ENCODE measurements around the gene RTP1.

GRCh38 chr3:187208159-187208558 is 10.9 kb downstream of the RTP1 start:
- TF ChIP-seq TARDBP (IDR thresholded peaks at IDR 0.05): no peak
- TF ChIP-seq ARNT (IDR thresholded peaks at IDR 0.05): no peak
- TF ChIP-seq FOXK2 (IDR thresholded peaks at IDR 0.05): no peak
- no peak for TF ChIP-seq LEF1 (IDR thresholded peaks at IDR 0.05; ENCODE audit: borderline replicate concordance)
- TF ChIP-seq SP1 (IDR thresholded peaks at IDR 0.05): no peak
- TF ChIP-seq FOXA1 (IDR thresholded peaks at IDR 0.05): no peak
- no peak for TF ChIP-seq NFRKB (IDR thresholded peaks at IDR 0.05)
- TF ChIP-seq SUZ12 (IDR thresholded peaks at IDR 0.05): no peak
- TF ChIP-seq ZNF384 (IDR thresholded peaks at IDR 0.05): no peak

Data from HEK293T (cell line).